Measurements from ENCODE around the gene EFCAB14.

DNA sequence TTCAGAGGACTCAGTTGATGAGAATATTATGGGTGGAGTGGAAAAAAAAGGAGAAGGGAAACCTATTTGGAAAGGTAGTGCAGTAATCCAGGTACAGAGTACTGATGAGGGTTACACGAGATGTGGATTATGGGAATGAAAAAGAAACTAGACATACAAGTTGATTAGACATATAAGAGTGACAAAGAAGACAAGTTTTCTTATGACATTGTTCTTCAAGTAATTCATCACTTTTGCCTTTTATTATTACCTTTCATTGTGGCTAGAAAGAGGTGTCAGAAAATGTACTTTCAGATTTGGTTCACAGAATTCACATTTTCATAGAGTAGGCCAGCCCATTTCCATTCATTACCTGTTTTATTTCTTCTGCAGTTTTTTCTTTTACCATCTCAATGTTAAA, 61.1 kb downstream of the EFCAB14 start:
- TF ChIP-seq EZH2 (IDR thresholded peaks at IDR 0.05; ENCODE audit: borderline replicate concordance, low read length): no peak
- TF ChIP-seq, protein P1, sequence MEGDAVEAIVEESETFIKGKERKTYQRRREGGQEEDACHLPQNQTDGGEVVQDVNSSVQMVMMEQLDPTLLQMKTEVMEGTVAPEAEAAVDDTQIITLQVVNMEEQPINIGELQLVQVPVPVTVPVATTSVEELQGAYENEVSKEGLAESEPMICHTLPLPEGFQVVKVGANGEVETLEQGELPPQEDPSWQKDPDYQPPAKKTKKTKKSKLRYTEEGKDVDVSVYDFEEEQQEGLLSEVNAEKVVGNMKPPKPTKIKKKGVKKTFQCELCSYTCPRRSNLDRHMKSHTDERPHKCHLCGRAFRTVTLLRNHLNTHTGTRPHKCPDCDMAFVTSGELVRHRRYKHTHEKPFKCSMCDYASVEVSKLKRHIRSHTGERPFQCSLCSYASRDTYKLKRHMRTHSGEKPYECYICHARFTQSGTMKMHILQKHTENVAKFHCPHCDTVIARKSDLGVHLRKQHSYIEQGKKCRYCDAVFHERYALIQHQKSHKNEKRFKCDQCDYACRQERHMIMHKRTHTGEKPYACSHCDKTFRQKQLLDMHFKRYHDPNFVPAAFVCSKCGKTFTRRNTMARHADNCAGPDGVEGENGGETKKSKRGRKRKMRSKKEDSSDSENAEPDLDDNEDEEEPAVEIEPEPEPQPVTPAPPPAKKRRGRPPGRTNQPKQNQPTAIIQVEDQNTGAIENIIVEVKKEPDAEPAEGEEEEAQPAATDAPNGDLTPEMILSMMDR (conservative IDR thresholded peaks at IDR 0.05 in 1 of 2, IDR thresholded peaks at IDR 0.05 in 1 of 2; ENCODE audit: extremely low read depth in 1 of 2, insufficient read depth in 1 of 2, low read depth in 1 of 2, low read length in 2 of 2): no peak

Data from mammary epithelial cell (primary cell).